A549 (cell line): Measurements from ENCODE around the gene HGFAC.

Source experiments
- BHLHE40 ChIP-seq: IDR thresholded peaks from 2 replicates; pipeline ENCODE4 v1.6.1; 2012; ENCODE audit warnings: low read depth, low read length, inconsistent platforms
- CTCF ChIP-seq: fragments of >200 bp; sonication (Bioruptor Twin); formaldehyde crosslinking; IDR thresholded peaks from 3 replicates; pipeline ENCODE4 v1.5.1; 2016
- EP300 ChIP-seq, 2 experiments: fragments of >200 bp; sonication (Bioruptor Twin); formaldehyde crosslinking; IDR thresholded peaks; 2 replicates in 1 of 2; 3 replicates in 1 of 2; pipeline ENCODE4 v1.6.1; 2016 to 2017
- ESRRA ChIP-seq: fragments of 150-350 bp; IDR thresholded peaks from 2 replicates; pipeline ENCODE4 v1.6.1; 2014; ENCODE audit warnings: mild to moderate bottlenecking, low read length, borderline replicate concordance
- HMGXB4 ChIP-seq: fragments of 250-450 bp; sonication (Bioruptor Pico); IDR thresholded peaks from 2 replicates; pipeline ENCODE4 v1.5.0; 2021; ENCODE audit warnings: mild to moderate bottlenecking, moderate library complexity, borderline replicate concordance
- JUN ChIP-seq, 2 experiments: fragments of >200 bp; sonication (Bioruptor Twin); formaldehyde crosslinking; IDR thresholded peaks; 2 replicates in 1 of 2; 3 replicates in 1 of 2; pipeline ENCODE4 v1.6.1; 2016 to 2017
- MYC ChIP-seq: IDR thresholded peaks from 2 replicates; pipeline ENCODE4 v1.6.1; 2012; ENCODE audit warnings: mild to moderate bottlenecking, inconsistent platforms, low read length, improper control_type of control experiment, borderline replicate concordance
- PBX3 ChIP-seq: IDR thresholded peaks from 2 replicates; pipeline ENCODE4 v1.6.1; 2012
- POLR2A ChIP-seq: IDR thresholded peaks from 2 replicates; pipeline ENCODE4 v1.6.1; 2012; ENCODE audit warnings: mild to moderate bottlenecking, low read length

GRCh38 chr4:3443750-3444309 lies 2.1 kb downstream of the HGFAC start:
- peak; percentile 10; the same call in 2 of the 3 replicates for TF ChIP-seq CTCF
- TF ChIP-seq POLR2A: no peak
- TF ChIP-seq EP300 (IDR thresholded peaks at IDR 0.05): no peak
- TF ChIP-seq JUN (IDR thresholded peaks at IDR 0.05): no peak
- no peak for TF ChIP-seq MYC
- no peak for TF ChIP-seq PBX3
- TF ChIP-seq HMGXB4 (CRISPR knock-in tag): no peak
- TF ChIP-seq ESRRA: no peak
- TF ChIP-seq BHLHE40: no peak
